GM10266 (cell line): ENCODE measurements around the gene MYPN.

ENCODE experiments used
- DNase-seq: peaks from one replicate; pipeline ENCODE4 v3.0.0; 2012; ENCODE audit errors: extremely low spot score
- CTCF ChIP-seq: IDR thresholded peaks from 2 replicates; pipeline ENCODE4 v1.5.1; 2012; ENCODE audit warnings: mild to moderate bottlenecking, low read depth; ENCODE audit not compliant: control insufficient read depth, insufficient read depth; ENCODE audit errors: missing control alignments

Gene MYPN

GRCh38 chr10:68106656-68107055 is 2.6 kb upstream of the MYPN start:
- DNase-seq = no peak
- no peak for TF ChIP-seq CTCF

GRCh38 chr10:68107651-68108050 is 1.6 kb upstream of the MYPN start:
- no peak for DNase-seq
- no peak for TF ChIP-seq CTCF

GRCh38 chr10:68108051-68108450 is 1.2 kb upstream of the MYPN start:
- TF ChIP-seq CTCF = no peak
- no peak for DNase-seq

- no peak for TF ChIP-seq CTCF
- no peak for DNase-seq
These were observed 635 bp upstream of the MYPN start for GRCh38 chr10:68108653-68109052.

GRCh38 chr10:68110027-68110426 is 739 bp downstream of the MYPN start:
- no peak for DNase-seq
- TF ChIP-seq CTCF = no peak

- DNase-seq = no peak
- TF ChIP-seq CTCF = no peak
These were observed 2.3 kb downstream of the MYPN start for GRCh38 chr10:68111584-68111983.

- DNase-seq = no peak
- TF ChIP-seq CTCF = no peak
These were observed 3.5 kb downstream of the MYPN start for GRCh38 chr10:68112837-68113236.
